Renal pelvis (tissue), 4 donors: ENCODE measurements around the gene MDN1. TPM values are rescaled to one million over a fixed set of nuclear protein-coding genes. Genes with fewer than 3 reads are reported as not detected.

Experiments used
- DNase-seq: peaks from one replicate; pipeline ENCODE4 v3.0.0-alpha.2; 2013
- polyA plus RNA-seq, 3 donors: library from polyadenylated mRNA; unstranded; fragments of 120-200 nt; gene quantifications; one replicate each; pipeline ENCODE4 v1.2.1, GENCODE V29; 2013; ENCODE audit not compliant: insufficient read length in 3 of 3

Gene MDN1
- polyA plus RNA-seq, 3 donors, result 35.2 to 53.0 (median 45.0) TPM

DNA sequence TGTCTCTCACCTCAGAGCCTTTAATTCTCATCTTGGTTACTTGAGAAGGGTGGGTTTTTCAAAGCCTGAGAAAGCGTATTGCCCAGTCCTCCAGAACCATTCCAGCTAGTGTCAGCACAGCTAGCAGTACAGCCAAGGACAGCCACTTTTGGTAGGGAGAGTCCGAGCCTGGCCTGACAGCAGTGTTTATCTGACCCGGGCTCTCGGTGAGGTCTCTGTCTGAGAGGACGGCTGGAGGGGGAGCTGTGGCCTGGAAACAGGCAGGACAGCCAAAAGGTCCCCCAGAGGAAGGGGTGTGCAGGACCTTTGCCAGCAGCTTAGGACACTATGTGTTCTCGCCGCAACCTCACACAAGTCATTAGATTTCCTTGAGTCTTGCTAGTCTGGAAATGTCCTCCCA lies 219.9 kb downstream of the MDN1 start:
- DNase-seq, result no peak

- no peak for DNase-seq
Measured at GRCh38 chr6:89597988-89598387, 221.6 kb downstream of the MDN1 start.

- DNase-seq, result no peak
Measured at GRCh38 chr6:89597372-89597771, 222.2 kb downstream of the MDN1 start.

DNA sequence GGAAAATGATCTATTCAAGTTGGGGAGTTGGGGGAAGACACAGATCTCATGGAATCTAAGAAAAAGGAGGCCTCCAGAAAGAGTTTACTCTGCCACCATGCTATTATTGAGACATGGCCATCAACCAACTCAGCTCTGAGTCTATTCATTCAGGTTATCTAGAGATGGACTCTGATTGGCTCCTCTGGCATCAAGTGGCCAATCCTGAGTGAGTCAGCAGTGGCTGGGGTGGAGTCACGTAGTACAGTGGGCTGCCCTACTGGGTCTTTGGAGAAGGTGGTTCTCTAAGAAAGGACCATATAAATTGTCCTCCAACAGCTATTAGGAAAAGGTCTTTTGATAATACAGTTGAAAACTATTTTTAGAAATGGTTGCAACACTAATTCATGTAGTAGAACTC lies 223.1 kb downstream of the MDN1 start:
- no peak for DNase-seq

DNA sequence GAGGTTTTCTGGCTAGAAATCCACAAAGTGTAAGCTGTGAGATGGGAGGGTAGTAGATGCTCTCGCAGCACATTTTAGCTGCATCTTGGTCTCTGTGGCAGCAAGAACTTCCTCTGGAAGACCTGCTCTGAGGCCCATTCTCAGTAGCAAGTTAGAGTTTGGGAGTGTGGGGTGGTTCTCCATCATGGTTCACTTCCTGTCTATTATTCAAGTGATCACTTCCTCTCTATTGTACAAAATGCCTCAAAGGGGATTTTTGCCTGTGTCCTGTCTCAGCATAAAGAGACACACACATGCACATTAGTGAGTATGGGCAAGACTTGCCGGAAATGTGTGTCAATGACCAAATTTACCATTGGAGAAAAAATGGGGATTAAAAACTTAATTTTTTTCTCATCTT lies 223.5 kb downstream of the MDN1 start:
- DNase-seq, result no peak

Other genes with a start within 250 kb of the MDN1 start
- 10 to 100 TPM; 32.5 to 45.6 (median 44.1) TPM for gene LYRM2, start 181.0 kb downstream of the MDN1 start, polyA plus RNA-seq
- 10 to 100 TPM; 21.0 to 24.8 (median 24.3) TPM for gene CASP8AP2, start 10.1 kb upstream of the MDN1 start, polyA plus RNA-seq
- gene GJA10, start 74.7 kb upstream of the MDN1 start, polyA plus RNA-seq, result not detected